Naive B cell (primary cell): Measurements from ENCODE around the gene LPP. TPM values are rescaled to one million over a fixed set of nuclear protein-coding genes. Genes with fewer than 3 reads are reported as not detected.
A peak's percentile ranks its signal among the peaks of the same experiment; 100 is the strongest.

Experiments
- ATAC-seq, 2 donors: fragments of 150-1000 bp; cut with Tn5 transposase; 2 replicates each; pipeline ENCODE4 v1.10.0; 2021; ENCODE audit warnings: low read depth in 2 of 2, mild to moderate bottlenecking in 2 of 2, moderate library complexity in 2 of 2
- DNase-seq: peaks from one replicate; pipeline ENCODE4 v3.0.0; 2022
- H3K27ac Mint-ChIP-seq, 6 donors: one replicate each; pipeline ENCODE4 v1.8.0; 2020 to 2022; ENCODE audit warnings: mild to moderate bottlenecking in 6 of 6, mixed read lengths in 6 of 6, moderate library complexity in 5 of 6, inconsistent platforms in 2 of 6
- H3K27me3 Mint-ChIP-seq, 3 donors: one replicate each; pipeline ENCODE4 v1.8.0; 2021 to 2022; ENCODE audit warnings: mixed read lengths in 3 of 3, mild to moderate bottlenecking in 1 of 3
- H3K36me3 Mint-ChIP-seq, 2 donors: one replicate each; pipeline ENCODE4 v1.8.0; 2020 to 2022; ENCODE audit warnings: mixed read lengths in 2 of 2, inconsistent platforms in 1 of 2, mild to moderate bottlenecking in 1 of 2
- H3K4me1 Mint-ChIP-seq, 3 donors: one replicate each; pipeline ENCODE4 v1.8.0; 2020 to 2022; ENCODE audit warnings: mixed read lengths in 3 of 3, inconsistent platforms in 1 of 3, mild to moderate bottlenecking in 1 of 3, moderate library complexity in 1 of 3
- H3K4me3 Mint-ChIP-seq, 8 donors: one replicate each; pipeline ENCODE4 v1.8.0; 2020 to 2022; ENCODE audit warnings: mild to moderate bottlenecking in 8 of 8, mixed read lengths in 8 of 8, moderate library complexity in 8 of 8, inconsistent platforms in 2 of 8
- H3K9me3 Mint-ChIP-seq, 7 donors: one replicate each; pipeline ENCODE4 v1.8.0; 2020 to 2022; ENCODE audit warnings: mixed read lengths in 7 of 7, mild to moderate bottlenecking in 5 of 7, inconsistent platforms in 2 of 7, moderate library complexity in 1 of 7
- polyA plus RNA-seq, 6 donors: library from polyadenylated mRNA; unstranded; fragments of 300-500 nt; fragmentation: Illumina TruSeq; gene quantifications; one replicate each; pipeline ENCODE4 v1.2.3, GENCODE V29; 2021; ENCODE audit warnings: low read depth in 6 of 6

The LPP gene
- polyA plus RNA-seq, 6 donors from 2014 or later, result 9.6 to 58.6 (median 25.4) TPM

DNA sequence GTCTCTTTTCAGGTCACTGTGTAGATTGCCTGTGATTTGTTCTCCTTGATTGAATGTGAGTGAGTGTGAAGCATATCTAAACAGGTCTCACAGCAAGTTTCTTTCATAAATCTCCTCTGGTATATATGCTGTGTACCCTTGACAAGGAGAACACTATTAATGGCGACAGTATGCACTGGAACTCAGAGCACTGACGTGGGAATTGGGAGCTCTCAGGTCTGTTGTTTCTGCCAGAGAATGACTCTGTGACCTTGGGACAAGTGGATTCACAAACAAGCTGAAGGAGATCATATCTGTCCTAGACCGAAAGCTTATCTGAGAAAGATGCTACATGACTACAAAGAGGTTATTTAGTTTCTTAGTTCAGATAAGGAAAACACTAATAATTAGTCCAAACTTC lies 691.6 kb downstream of the LPP start:
- ATAC-seq, result no peak
- H3K27me3 Mint-ChIP-seq, result no peaks in the 10 kb centered on the region
- no peak for DNase-seq
- H3K4me1 Mint-ChIP-seq, result peaks cover 3 to 12% (median 8%) of the 10 kb centered on the region in 3 donors
- peaks cover 6 to 21% of the 10 kb centered on the region in 2 donors for H3K36me3 Mint-ChIP-seq
- H3K9me3 Mint-ChIP-seq, result peaks cover 0 to 6% (median 0%) of the 10 kb centered on the region in 7 donors
- H3K27ac Mint-ChIP-seq, result no peak overlapping the region
- no peak overlapping the region for H3K4me3 Mint-ChIP-seq

DNA sequence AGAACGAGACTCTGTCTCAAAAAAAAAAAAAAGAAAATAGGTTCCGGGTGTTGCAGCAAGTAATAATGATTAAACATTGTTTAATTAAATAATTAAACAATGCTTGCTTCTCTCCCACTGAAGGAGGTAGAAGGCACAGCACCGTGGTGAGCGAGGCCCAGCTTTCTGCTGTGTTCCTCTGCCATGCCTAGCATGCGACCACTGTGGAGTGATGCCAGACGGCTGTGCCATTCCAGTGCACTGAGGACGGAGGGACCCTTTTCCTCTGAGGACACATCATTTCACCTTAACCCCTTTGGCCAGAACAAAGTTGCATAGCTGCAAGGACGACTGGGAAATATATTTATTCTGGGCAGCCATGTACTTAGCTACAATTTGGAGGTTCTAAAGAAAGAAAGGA lies 695.0 kb downstream of the LPP start:
- Mint-ChIP-seq H3K36me3 (peaks cover 2 to 22% of the 10 kb centered on the region in 2 donors), H3K4me1 (peaks cover 0 to 6% (median under 1%) of the 10 kb centered on the region in 3 donors), H3K27ac (no peak overlapping the region)

DNA sequence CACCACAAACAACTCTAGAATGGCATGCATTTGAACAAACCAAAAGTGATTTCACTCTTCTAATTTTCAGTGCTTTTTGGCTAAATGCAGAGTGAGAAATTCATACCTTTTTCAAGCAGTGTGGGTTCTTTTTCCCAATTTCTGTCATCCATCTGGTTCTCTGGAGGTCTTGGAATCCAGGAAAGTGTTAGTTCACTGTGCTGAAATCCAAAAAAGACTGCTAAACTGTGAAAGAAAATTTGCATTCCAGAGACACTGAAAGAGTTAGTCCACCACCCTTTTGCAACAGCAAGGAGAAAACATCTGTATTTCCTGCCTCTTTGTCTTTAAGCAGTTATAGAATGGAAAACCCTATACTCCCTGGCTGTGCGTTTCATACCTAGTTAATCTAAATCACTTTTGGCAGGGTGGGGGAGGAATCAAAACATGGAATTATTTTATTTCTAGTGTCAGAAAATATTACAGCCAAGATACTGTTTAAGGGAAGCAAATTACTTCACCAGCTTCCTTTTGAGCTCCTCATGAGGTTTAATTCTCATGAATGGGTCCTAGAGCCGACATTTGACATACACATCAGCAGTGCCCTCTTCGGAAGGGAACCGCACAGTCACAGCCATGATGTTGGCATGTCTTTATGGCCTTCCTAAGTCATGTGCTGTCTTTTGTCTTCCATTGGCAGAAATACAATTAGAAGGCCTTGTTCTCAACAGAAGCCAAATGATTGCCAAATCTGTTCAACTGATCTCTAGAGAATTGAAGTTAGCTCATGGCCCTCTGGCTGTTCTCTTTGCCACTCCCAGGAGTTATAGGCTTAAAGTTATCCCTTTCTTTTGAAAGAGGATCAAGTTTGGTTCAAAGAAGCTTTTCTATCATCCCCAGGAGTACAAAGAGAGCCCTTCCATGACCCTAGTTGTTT lies 700.2 kb downstream of the LPP start:
- Mint-ChIP-seq H3K4me1 (no peaks in the 10 kb centered on the region), H3K9me3 (peaks cover 0 to 11% (median 0%) of the 10 kb centered on the region in 7 donors), H3K27ac (peak overlapping the region in 1 of 6 donors; percentile 74), H3K36me3 (peaks cover 0 to 12% of the 10 kb centered on the region in 2 donors), H3K27me3 (no peaks in the 10 kb centered on the region), H3K4me3 (no peak overlapping the region)
- no peak for DNase-seq
- no peak for ATAC-seq

More for the DNA sequence above, 695.0 kb downstream of the LPP start:
- Mint-ChIP-seq H3K4me3 (no peak overlapping the region), H3K27me3 (no peaks in the 10 kb centered on the region), H3K9me3 (peaks cover 0 to 11% (median 0%) of the 10 kb centered on the region in 7 donors)
- ATAC-seq (no peak), DNase-seq (no peak)

DNA sequence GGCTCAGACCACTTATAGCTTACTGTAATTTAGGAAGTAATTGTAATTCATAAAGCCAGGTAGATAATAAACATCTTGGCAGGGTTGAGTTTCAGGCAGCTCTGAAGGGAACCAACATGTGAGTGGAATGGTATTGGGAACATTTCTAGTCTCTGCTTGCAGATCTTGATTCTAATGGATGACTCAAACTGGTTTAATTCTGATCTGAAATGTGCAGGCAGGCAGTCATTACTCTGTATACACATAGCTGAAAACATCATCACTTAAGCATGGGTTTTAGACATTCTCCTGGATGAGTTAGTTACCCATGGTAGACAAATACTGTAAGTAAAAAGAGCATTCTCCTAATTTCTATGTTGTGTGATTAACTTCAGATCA lies 700.8 kb downstream of the LPP start:
- ATAC-seq (no peak), DNase-seq (no peak)
- no peak overlapping the region for H3K4me3 Mint-ChIP-seq
- no peaks in the 10 kb centered on the region for H3K4me1 Mint-ChIP-seq
- H3K27me3 Mint-ChIP-seq, result no peaks in the 10 kb centered on the region
- no peak overlapping the region for H3K27ac Mint-ChIP-seq
- peaks cover 0 to 14% of the 10 kb centered on the region in 2 donors for H3K36me3 Mint-ChIP-seq
- peaks cover 0 to 10% (median 0%) of the 10 kb centered on the region in 7 donors for H3K9me3 Mint-ChIP-seq

DNA sequence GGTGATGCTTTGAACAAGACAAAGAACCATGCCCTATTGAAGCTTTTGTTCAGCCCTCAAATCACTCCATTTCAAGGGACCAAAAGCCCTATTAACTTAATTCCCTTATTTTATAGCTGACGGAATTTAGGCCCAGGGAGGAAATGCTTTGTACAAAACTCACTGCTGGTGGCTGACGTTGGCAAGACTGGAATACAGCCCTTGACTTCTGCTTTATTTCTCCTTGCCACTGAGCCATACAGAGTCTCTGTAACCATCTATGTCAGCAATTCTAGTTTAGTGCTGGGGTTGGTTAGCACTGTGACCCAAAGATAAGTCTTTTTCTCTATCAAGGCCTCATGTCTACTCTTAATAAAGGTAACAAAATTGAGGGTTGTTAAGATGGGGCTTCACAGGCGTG lies 701.7 kb downstream of the LPP start:
- no peaks in the 10 kb centered on the region for H3K4me1 Mint-ChIP-seq
- DNase-seq, result no peak
- no peak overlapping the region for H3K27ac Mint-ChIP-seq
- no peaks in the 10 kb centered on the region for H3K27me3 Mint-ChIP-seq
- no peak for ATAC-seq
- no peak overlapping the region for H3K4me3 Mint-ChIP-seq
- peaks cover 0 to 11% of the 10 kb centered on the region in 2 donors for H3K36me3 Mint-ChIP-seq
- H3K9me3 Mint-ChIP-seq, result peaks cover 0 to 4% (median 0%) of the 10 kb centered on the region in 7 donors

DNA sequence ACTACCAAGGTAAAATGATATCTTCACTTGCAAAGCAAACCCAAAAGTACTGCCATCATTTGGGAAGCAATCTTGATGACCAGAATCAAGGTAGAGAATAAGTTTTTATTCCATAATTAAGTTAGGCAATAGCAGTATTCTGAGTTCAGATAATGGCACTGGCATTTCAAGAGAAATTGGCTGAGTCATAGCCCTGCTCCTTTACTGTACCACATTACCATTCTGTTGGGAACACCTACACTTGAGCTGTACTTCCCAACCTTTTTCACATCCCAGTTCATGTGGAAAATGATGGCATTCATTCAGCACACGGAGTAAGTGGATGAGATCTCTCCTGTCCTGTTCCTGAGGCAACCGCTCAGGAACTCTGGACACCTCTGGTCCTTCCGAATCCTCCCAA lies 706.2 kb downstream of the LPP start:
- Mint-ChIP-seq H3K9me3 (no peaks in the 10 kb centered on the region), H3K4me3 (no peak overlapping the region), H3K36me3 (peaks cover 0 to 5% of the 10 kb centered on the region in 2 donors), H3K27me3 (no peaks in the 10 kb centered on the region), H3K27ac (no peak overlapping the region), H3K4me1 (no peaks in the 10 kb centered on the region)
- ATAC-seq (no peak), DNase-seq (no peak)

DNA sequence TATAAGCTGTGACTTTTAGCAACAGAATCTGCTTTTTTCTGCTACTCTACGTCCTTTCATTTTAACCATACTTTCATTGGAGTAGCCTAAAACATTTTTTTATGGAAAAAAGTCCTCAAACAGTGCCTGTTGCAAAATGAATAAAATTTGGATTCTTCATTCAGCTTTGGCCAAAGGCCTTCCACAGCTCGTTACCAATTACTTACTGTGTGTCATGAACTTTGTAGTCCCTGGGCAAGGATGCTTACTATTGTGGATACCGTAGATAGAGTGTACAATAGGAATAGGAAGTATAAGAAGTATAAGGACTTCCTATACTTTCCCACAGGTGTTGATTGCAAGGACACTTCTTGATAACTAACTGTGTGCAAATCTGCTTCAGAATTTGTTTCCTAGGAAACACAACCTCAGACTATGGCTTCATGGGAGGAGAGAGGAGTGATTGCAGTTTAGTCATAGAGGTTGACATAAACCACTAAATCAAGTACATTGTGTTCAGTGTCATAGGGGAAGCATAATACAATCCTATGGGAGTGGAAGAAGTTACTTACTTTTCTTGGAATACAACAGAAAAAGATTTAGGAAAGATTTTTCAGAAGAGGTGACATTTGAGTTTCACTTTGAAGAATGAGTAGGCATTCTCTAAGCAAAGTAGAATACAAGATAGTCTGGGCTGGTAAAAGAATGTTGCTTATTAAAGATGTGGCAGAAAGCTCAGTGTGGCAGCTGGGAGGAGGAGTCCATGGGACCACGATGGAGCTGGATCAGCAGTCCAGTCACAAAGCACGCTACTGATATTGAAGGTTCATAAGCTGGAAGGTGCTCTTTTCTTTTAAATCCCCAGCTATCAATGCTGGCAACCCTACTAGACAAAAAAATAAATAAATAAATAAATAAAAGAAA lies 708.1 kb downstream of the LPP start:
- H3K27ac Mint-ChIP-seq, result no peak overlapping the region
- H3K4me3 Mint-ChIP-seq, result no peak overlapping the region
- H3K36me3 Mint-ChIP-seq, result peaks cover 8 to 18% of the 10 kb centered on the region in 2 donors
- H3K4me1 Mint-ChIP-seq, result no peaks in the 10 kb centered on the region
- no peaks in the 10 kb centered on the region for H3K9me3 Mint-ChIP-seq
- ATAC-seq, result no peak
- no peaks in the 10 kb centered on the region for H3K27me3 Mint-ChIP-seq
- DNase-seq, result no peak

DNA sequence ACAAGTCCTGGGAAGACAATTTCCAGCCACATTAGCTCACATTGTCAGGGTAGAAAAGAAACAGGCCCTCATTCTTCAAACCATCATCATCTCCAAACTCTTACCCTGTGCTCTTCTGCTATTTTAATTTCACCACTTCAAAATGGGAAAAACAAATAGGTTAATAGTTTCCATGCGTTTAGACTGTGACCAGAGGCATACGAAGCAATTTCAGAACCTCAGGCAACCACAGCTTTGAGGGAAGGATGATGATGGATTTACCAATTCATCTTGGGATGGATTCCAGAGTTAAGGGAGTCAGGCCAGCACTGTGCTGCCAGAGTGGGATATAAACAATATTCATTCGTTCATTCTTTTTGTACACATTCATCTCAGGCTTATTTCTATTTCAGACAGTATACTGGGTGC lies 710.0 kb downstream of the LPP start:
- Mint-ChIP-seq H3K4me1 (no peaks in the 10 kb centered on the region), H3K27ac (no peak overlapping the region), H3K36me3 (peaks cover 8 to 18% of the 10 kb centered on the region in 2 donors), H3K27me3 (no peaks in the 10 kb centered on the region), H3K4me3 (no peak overlapping the region), H3K9me3 (no peaks in the 10 kb centered on the region)
- no peak for ATAC-seq
- no peak for DNase-seq

DNA sequence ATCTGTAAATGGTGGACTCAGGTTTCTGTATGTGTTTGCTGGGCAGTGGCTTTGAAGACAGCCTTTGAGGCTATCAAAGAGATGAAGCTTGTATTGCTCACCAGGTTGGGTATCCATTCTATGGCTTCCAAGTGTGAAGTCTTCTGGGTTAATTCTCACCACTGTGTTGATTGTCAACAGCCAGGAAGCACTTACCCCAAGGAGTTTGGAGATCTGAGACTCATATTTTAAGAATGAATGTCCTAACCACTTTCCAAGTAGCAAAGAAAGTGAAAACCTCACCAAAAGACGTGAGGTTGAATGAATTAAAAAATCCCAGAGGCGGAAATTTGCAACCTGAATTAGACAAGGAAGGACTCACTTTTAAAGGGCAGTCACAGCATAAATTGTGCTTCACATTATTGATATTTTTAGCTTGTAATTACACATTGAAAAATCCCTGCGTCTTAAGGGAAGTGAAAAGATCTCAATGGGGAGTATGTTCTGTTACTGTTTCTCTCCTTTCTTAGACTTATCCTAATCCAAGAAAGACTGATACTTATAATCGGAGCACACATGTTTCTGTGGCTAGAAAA lies 713.8 kb downstream of the LPP start:
- Mint-ChIP-seq H3K27me3 (no peaks in the 10 kb centered on the region), H3K4me1 (no peaks in the 10 kb centered on the region), H3K4me3 (no peak overlapping the region), H3K27ac (no peak overlapping the region), H3K36me3 (peaks cover 16 to 23% of the 10 kb centered on the region in 2 donors), H3K9me3 (no peaks in the 10 kb centered on the region)
- DNase-seq, result no peak
- no peak for ATAC-seq

DNA sequence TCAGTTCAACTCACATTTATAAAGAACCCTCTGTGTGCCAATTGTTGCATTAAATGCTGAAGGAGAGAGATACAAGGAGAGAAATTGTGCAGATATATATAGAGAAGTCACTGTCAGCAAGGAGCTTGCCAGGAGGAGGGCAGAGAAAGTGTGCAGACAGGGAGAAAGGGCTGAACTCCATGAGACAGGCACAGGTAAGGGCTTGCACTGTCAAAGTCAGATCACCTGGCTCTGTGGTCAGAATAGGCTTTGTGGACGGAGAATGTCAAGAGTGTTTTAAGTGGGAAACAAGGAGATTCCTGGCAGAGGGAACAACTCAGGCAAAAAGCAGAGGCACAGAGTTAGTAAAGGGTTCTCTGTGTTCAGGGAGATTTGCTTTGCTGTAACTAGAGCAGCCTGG lies 714.8 kb downstream of the LPP start:
- Mint-ChIP-seq H3K9me3 (no peaks in the 10 kb centered on the region), H3K36me3 (peaks cover 16 to 32% of the 10 kb centered on the region in 2 donors), H3K27ac (peak overlapping the region in 1 of 6 donors; percentile 57), H3K4me3 (no peak overlapping the region), H3K27me3 (no peaks in the 10 kb centered on the region), H3K4me1 (no peaks in the 10 kb centered on the region)
- ATAC-seq, result no peak
- no peak for DNase-seq

DNA sequence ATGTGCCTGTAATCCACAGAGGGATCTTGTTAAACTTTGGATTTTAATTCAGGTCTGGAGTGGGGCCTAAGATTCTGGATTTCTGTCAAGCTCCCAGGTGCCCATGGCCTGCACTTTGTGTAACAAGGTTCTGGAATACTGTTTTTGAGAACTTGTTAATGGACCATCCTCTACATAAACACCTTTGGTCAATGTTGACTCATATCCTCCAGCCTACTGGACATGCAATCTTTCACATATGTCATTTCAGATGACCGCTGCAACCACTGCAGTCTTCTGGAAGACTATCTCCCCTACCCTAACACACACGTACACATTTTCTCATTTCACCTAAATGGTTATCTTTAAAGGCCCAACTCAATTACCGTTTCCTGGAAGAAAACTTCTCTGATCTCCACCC lies 715.7 kb downstream of the LPP start:
- Mint-ChIP-seq H3K9me3 (no peaks in the 10 kb centered on the region), H3K27ac (no peak overlapping the region), H3K27me3 (no peaks in the 10 kb centered on the region), H3K4me3 (no peak overlapping the region), H3K4me1 (no peaks in the 10 kb centered on the region), H3K36me3 (peaks cover 19 to 40% of the 10 kb centered on the region in 2 donors)
- no peak for DNase-seq
- no peak for ATAC-seq

DNA sequence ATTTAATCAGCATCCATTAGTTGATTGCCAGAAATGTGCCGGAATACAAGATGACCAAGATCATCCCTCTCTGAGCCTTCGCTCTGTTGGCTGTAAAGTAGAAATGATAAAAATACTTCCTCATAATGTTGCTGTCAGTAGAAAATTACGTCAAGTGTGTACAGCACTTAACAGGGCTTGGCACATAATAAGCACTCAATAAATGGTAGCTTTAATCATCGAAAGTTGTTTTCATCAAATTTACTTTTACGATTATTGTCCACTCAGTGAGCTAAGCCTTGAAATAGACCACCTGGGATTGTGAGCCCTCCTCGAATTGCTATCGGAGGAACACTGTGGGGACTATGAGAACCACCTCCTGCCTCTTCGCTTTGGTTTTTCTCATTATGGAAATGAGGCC lies 716.5 kb downstream of the LPP start:
- H3K27ac Mint-ChIP-seq, result peak overlapping the region in 1 of 6 donors; percentile 27
- H3K9me3 Mint-ChIP-seq, result no peaks in the 10 kb centered on the region
- H3K4me1 Mint-ChIP-seq, result no peaks in the 10 kb centered on the region
- DNase-seq, result no peak
- H3K36me3 Mint-ChIP-seq, result peaks cover 24 to 48% of the 10 kb centered on the region in 2 donors
- H3K27me3 Mint-ChIP-seq, result no peaks in the 10 kb centered on the region
- H3K4me3 Mint-ChIP-seq, result no peak overlapping the region
- ATAC-seq, result no peak

DNA sequence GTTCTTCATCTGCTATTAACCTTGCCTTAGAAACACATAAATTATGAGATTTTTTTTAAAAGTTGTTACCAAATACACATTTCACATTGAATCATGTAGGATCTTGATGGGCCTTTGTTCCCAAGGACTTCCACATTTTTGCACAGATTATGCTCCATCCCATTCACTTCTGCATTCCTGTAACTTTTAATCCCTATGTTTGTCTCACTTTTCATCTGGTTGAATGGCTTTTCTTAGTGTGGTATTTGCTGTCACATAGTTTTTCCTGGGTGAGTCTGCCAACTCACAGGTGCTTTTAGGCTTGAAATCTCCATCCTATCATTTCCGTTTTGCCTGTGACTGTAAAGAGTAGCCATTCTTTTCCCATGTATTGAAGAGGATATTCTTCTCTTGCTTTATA lies 720.6 kb downstream of the LPP start:
- no peaks in the 10 kb centered on the region for H3K9me3 Mint-ChIP-seq
- H3K4me3 Mint-ChIP-seq, result no peak overlapping the region
- no peak for DNase-seq
- no peaks in the 10 kb centered on the region for H3K4me1 Mint-ChIP-seq
- peaks cover 23 to 42% of the 10 kb centered on the region in 2 donors for H3K36me3 Mint-ChIP-seq
- H3K27ac Mint-ChIP-seq, result no peak overlapping the region
- ATAC-seq, result no peak
- no peaks in the 10 kb centered on the region for H3K27me3 Mint-ChIP-seq
